Osteoblast (primary cell): Measurements from ENCODE around the gene TMEM222. TPM values are rescaled to one million over a fixed set of nuclear protein-coding genes. Genes with fewer than 3 reads are reported as not detected.

Source experiments
- DNase-seq: peaks from one replicate; pipeline ENCODE4 v3.0.0; 2011; ENCODE audit warnings: low spot score, mixed read lengths; ENCODE audit not compliant: insufficient read length; ENCODE audit errors: missing footprints
- H2AFZ ChIP-seq: 2 replicates; pipeline ENCODE4 v1.6.0; 2011; ENCODE audit warnings: mild to moderate bottlenecking, low read length
- H3K27ac ChIP-seq: 2 replicates; pipeline ENCODE4 v1.5.1; 2011; ENCODE audit warnings: mild to moderate bottlenecking, low read depth, low read length, moderate library complexity
- H3K27me3 ChIP-seq: 2 replicates; pipeline ENCODE4 v1.6.0; 2012; ENCODE audit warnings: mild to moderate bottlenecking, control low read depth, inconsistent platforms, low read length, moderate library complexity; ENCODE audit not compliant: insufficient read depth
- H3K36me3 ChIP-seq: 2 replicates; pipeline ENCODE4 v1.5.1; 2011; ENCODE audit warnings: mild to moderate bottlenecking, low read length, control low read depth, moderate library complexity; ENCODE audit not compliant: insufficient read depth
- H3K4me1 ChIP-seq: 2 replicates; pipeline ENCODE4 v1.5.1; 2011; ENCODE audit warnings: mild to moderate bottlenecking, low read length, control low read depth, moderate library complexity; ENCODE audit not compliant: insufficient read depth
- H3K4me2 ChIP-seq: 2 replicates; pipeline ENCODE4 v1.6.0; 2011; ENCODE audit warnings: mild to moderate bottlenecking, low read length; ENCODE audit not compliant: insufficient read depth
- H3K4me3 ChIP-seq: fragments of 200-600 bp; sonication (generic); 3 replicates; pipeline ENCODE4 v1.5.1; 2012; ENCODE audit warnings: mild to moderate bottlenecking, low read length, inconsistent platforms; ENCODE audit not compliant: insufficient read depth
- H3K79me2 ChIP-seq: 2 replicates; pipeline ENCODE4 v1.6.0; 2012; ENCODE audit warnings: mild to moderate bottlenecking, low read length, control low read depth, inconsistent platforms; ENCODE audit not compliant: insufficient read depth
- H3K9me3 ChIP-seq: 2 replicates; pipeline ENCODE4 v1.5.1; 2011; ENCODE audit warnings: low read depth, low read length, control low read depth
- H4K20me1 ChIP-seq: 2 replicates; pipeline ENCODE4 v1.6.0; 2012; ENCODE audit warnings: mild to moderate bottlenecking, low read length, control low read depth; ENCODE audit not compliant: insufficient read depth
- CTCF ChIP-seq: IDR thresholded peaks from 2 replicates; pipeline ENCODE4 v1.5.1; 2011; ENCODE audit warnings: mild to moderate bottlenecking, low read depth, low read length, moderate library complexity; ENCODE audit errors: extremely low read depth
- total RNA-seq: library from RNA; depleted of rRNA; stranded (reverse); fragments of >200 nt; gene quantifications from 2 replicates; pipeline ENCODE4 v1.2.3, GENCODE V29; 2012

Gene TMEM222
- total RNA-seq, 1 donor: 30.4 TPM

DNA sequence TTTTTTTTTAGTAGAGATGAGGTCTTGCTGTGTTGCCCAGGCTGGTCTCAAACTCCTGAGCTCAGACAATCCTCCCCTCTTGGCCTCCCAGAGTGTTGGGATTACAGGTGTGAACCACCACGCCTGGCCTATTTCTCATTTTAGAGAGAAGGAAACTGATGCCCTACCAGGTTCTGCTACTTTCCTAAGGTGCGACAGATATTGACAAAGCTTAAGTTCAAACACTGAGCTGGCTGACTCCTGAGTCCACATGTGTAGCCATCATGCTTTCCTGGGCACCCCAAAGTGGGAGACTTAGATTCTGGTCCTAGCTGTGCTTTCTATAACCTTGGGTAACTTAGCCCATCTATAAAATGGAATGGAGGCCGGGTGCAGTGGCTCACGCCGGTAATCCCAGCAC is 5.1 kb upstream of the TMEM222 start:
- peaks cover 5% of the 10 kb centered on the region for H3K4me1 ChIP-seq
- H3K9me3 ChIP-seq: no peaks in the 10 kb centered on the region
- no peaks in the 10 kb centered on the region for H3K36me3 ChIP-seq
- no peak overlapping the region for H3K4me3 ChIP-seq
- H2AFZ ChIP-seq: no peak overlapping the region
- H4K20me1 ChIP-seq: no peaks in the 10 kb centered on the region
- H3K79me2 ChIP-seq: no peaks in the 10 kb centered on the region
- H3K27ac ChIP-seq: no peak overlapping the region
- DNase-seq: no peak
- no peaks in the 10 kb centered on the region for H3K27me3 ChIP-seq
- no peak for TF ChIP-seq CTCF
- H3K4me2 ChIP-seq: no peak overlapping the region

- H3K4me3 ChIP-seq: no peak overlapping the region
- H3K4me2 ChIP-seq: no peak overlapping the region
- H3K27ac ChIP-seq: no peak overlapping the region
- no peaks in the 10 kb centered on the region for H4K20me1 ChIP-seq
- no peaks in the 10 kb centered on the region for H3K36me3 ChIP-seq
- no peak for TF ChIP-seq CTCF
- H3K27me3 ChIP-seq: no peaks in the 10 kb centered on the region
- H3K4me1 ChIP-seq: peaks cover 9% of the 10 kb centered on the region
- no peak for DNase-seq
- H2AFZ ChIP-seq: peak overlapping the region; percentile 53
- H3K9me3 ChIP-seq: no peaks in the 10 kb centered on the region
- H3K79me2 ChIP-seq: peaks cover 10% of the 10 kb centered on the region
These were observed 3.8 kb upstream of the TMEM222 start for GRCh38 chr1:27318136-27318535.

GRCh38 chr1:27318596-27318995 is 3.4 kb upstream of the TMEM222 start:
- Histone ChIP-seq H3K4me3 (no peak overlapping the region), H4K20me1 (no peaks in the 10 kb centered on the region), H3K36me3 (no peaks in the 10 kb centered on the region), H3K4me1 (peaks cover 12% of the 10 kb centered on the region), H3K27me3 (no peaks in the 10 kb centered on the region), H3K79me2 (peaks cover 15% of the 10 kb centered on the region), H3K4me2 (no peak overlapping the region), H2AFZ (peak overlapping the region; percentile 53), H3K27ac (no peak overlapping the region), H3K9me3 (no peaks in the 10 kb centered on the region)
- DNase-seq: no peak
- no peak for TF ChIP-seq CTCF

- DNase-seq: peak; percentile 81
- Histone ChIP-seq H3K4me1 (peaks cover 12% of the 10 kb centered on the region), H3K27me3 (no peaks in the 10 kb centered on the region), H3K9me3 (no peaks in the 10 kb centered on the region), H3K36me3 (peaks cover 23% of the 10 kb centered on the region), H3K27ac (peak overlapping the region; percentile 92), H3K4me3 (peak overlapping the region; percentile 100), H3K4me2 (peak overlapping the region; percentile 96), H2AFZ (peak overlapping the region; percentile 97), H3K79me2 (peaks cover 55% of the 10 kb centered on the region), H4K20me1 (peaks cover 12% of the 10 kb centered on the region)
- TF ChIP-seq CTCF: no peak
These were observed 742 bp downstream of the TMEM222 start for GRCh38 chr1:27322569-27323240.
